Activated naive CD8-positive, alpha-beta T cell treated with anti-CD3 and anti-CD28 coated beads, Interleukin-2, amount 50 U/mL, for 24 hours (primary cell): ENCODE measurements around the gene CEACAM16.

Source experiments
- ATAC-seq: fragments of 150-1000 bp; cut with Tn5 transposase; one replicate; pipeline ENCODE4 v1.10.0; 2021
- DNase-seq: peaks from one replicate; pipeline ENCODE4 v3.0.0; 2021
- H3K27ac Mint-ChIP-seq: one replicate; pipeline ENCODE4 v1.8.0; 2021; ENCODE audit warnings: mild to moderate bottlenecking, mixed read lengths
- H3K27me3 Mint-ChIP-seq: one replicate; pipeline ENCODE4 v1.8.0; 2021; ENCODE audit warnings: mixed read lengths
- H3K36me3 Mint-ChIP-seq: one replicate; pipeline ENCODE4 v1.8.0; 2021; ENCODE audit warnings: low read depth, mixed read lengths
- H3K4me1 Mint-ChIP-seq: one replicate; pipeline ENCODE4 v1.8.0; 2021; ENCODE audit warnings: mixed read lengths
- H3K4me3 Mint-ChIP-seq: one replicate; pipeline ENCODE4 v1.8.0; 2021; ENCODE audit warnings: mild to moderate bottlenecking, moderate library complexity, mixed read lengths
- H3K9me3 Mint-ChIP-seq: one replicate; pipeline ENCODE4 v1.8.0; 2021; ENCODE audit warnings: mixed read lengths

CEACAM16 gene

GRCh38 chr19:44747739-44748425 lies 48.9 kb downstream of the CEACAM16 start:
- peaks cover 4% of the 10 kb centered on the region for H3K27me3 Mint-ChIP-seq
- peaks cover 16% of the 10 kb centered on the region for H3K36me3 Mint-ChIP-seq
- peak overlapping the region; percentile 96 for H3K27ac Mint-ChIP-seq
- ATAC-seq = peak; percentile 30
- DNase-seq = peak; percentile 40
- peaks cover 62% of the 10 kb centered on the region for H3K4me1 Mint-ChIP-seq
- H3K4me3 Mint-ChIP-seq = peak overlapping the region; percentile 96
- no peaks in the 10 kb centered on the region for H3K9me3 Mint-ChIP-seq

GRCh38 chr19:44748426-44749254 lies 49.7 kb downstream of the CEACAM16 start, which contains the start of gene BCL3:
Gene BCL3, plus strand, starts transcription at chr19:44748708. Its CDS starts 83 bp downstream, at chr19:44748791.
- peak within 1 kb of the TSS; percentile 96 for H3K27ac Mint-ChIP-seq
- H3K27me3 Mint-ChIP-seq = peaks cover 6% of the 10 kb centered on the region
- peak within 1 kb of the TSS; percentile 96 for H3K4me3 Mint-ChIP-seq
- H3K4me1 Mint-ChIP-seq = peaks cover 65% of the 10 kb centered on the region
- DNase-seq (peak; percentile 72), ATAC-seq (peak; percentile 31)
- H3K9me3 Mint-ChIP-seq = no peaks in the 10 kb centered on the region
- H3K36me3 Mint-ChIP-seq = peaks cover 17% of the 10 kb centered on the region

- Mint-ChIP-seq H3K4me3 (peak overlapping the region; percentile 79), H3K9me3 (no peaks in the 10 kb centered on the region), H3K27ac (peak overlapping the region; percentile 59), H3K27me3 (peaks cover 6% of the 10 kb centered on the region), H3K36me3 (peaks cover 17% of the 10 kb centered on the region), H3K4me1 (peaks cover 69% of the 10 kb centered on the region)
- DNase-seq = no peak
- ATAC-seq = no peak
These were observed 50.3 kb downstream of the CEACAM16 start for GRCh38 chr19:44749292-44749691.

- Mint-ChIP-seq H3K9me3 (no peaks in the 10 kb centered on the region), H3K4me1 (peaks cover 71% of the 10 kb centered on the region), H3K4me3 (peak overlapping the region; percentile 79)
These were observed 51.0 kb downstream of the CEACAM16 start for GRCh38 chr19:44749994-44750393.

GRCh38 chr19:44752123-44752815 lies 53.3 kb downstream of the CEACAM16 start:
- Mint-ChIP-seq H3K9me3 (no peaks in the 10 kb centered on the region), H3K27me3 (peaks cover 2% of the 10 kb centered on the region), H3K4me1 (peaks cover 66% of the 10 kb centered on the region), H3K36me3 (peaks cover 21% of the 10 kb centered on the region), H3K4me3 (peak overlapping the region; percentile 88), H3K27ac (peak overlapping the region; percentile 93)
- DNase-seq (no peak), ATAC-seq (no peak)

More at GRCh38 chr19:44749994-44750393, 51.0 kb downstream of the CEACAM16 start:
- peaks cover 20% of the 10 kb centered on the region for H3K36me3 Mint-ChIP-seq
- H3K27me3 Mint-ChIP-seq = peaks cover 6% of the 10 kb centered on the region
- ATAC-seq (no peak), DNase-seq (no peak)
- H3K27ac Mint-ChIP-seq = peak overlapping the region; percentile 59

GRCh38 chr19:44752816-44753625 lies 54.1 kb downstream of the CEACAM16 start:
- Mint-ChIP-seq H3K4me3 (peak overlapping the region; percentile 88), H3K27ac (peak overlapping the region; percentile 93), H3K4me1 (peaks cover 61% of the 10 kb centered on the region), H3K36me3 (peaks cover 21% of the 10 kb centered on the region), H3K27me3 (peaks cover 2% of the 10 kb centered on the region), H3K9me3 (no peaks in the 10 kb centered on the region)
- DNase-seq = peak; percentile 96
- peak; percentile 79 for ATAC-seq

GRCh38 chr19:44753626-44753931 lies 54.6 kb downstream of the CEACAM16 start:
- H3K27me3 Mint-ChIP-seq = peaks cover 2% of the 10 kb centered on the region
- no peak for DNase-seq
- no peaks in the 10 kb centered on the region for H3K9me3 Mint-ChIP-seq
- peaks cover 25% of the 10 kb centered on the region for H3K36me3 Mint-ChIP-seq
- ATAC-seq = no peak
- H3K4me3 Mint-ChIP-seq = peak overlapping the region; percentile 88
- H3K4me1 Mint-ChIP-seq = peaks cover 59% of the 10 kb centered on the region
- peak overlapping the region; percentile 93 for H3K27ac Mint-ChIP-seq

- Mint-ChIP-seq H3K27ac (peak overlapping the region; percentile 93), H3K27me3 (peaks cover 2% of the 10 kb centered on the region), H3K4me1 (peaks cover 59% of the 10 kb centered on the region), H3K36me3 (peaks cover 26% of the 10 kb centered on the region), H3K9me3 (no peaks in the 10 kb centered on the region), H3K4me3 (peak overlapping the region; percentile 88)
- ATAC-seq (peak; percentile 25), DNase-seq (peak; percentile 88)
These were observed 55.2 kb downstream of the CEACAM16 start for GRCh38 chr19:44753932-44754749.

GRCh38 chr19:44754750-44755080 lies 55.8 kb downstream of the CEACAM16 start:
- ATAC-seq = no peak
- peaks cover 25% of the 10 kb centered on the region for H3K36me3 Mint-ChIP-seq

GRCh38 chr19:44755219-44755618 lies 56.3 kb downstream of the CEACAM16 start:
- peak overlapping the region; percentile 88 for H3K4me3 Mint-ChIP-seq
- peak overlapping the region; percentile 93 for H3K27ac Mint-ChIP-seq
- no peaks in the 10 kb centered on the region for H3K9me3 Mint-ChIP-seq
- DNase-seq = no peak
- peaks cover 55% of the 10 kb centered on the region for H3K4me1 Mint-ChIP-seq
- ATAC-seq = no peak
- peaks cover 30% of the 10 kb centered on the region for H3K36me3 Mint-ChIP-seq
- H3K27me3 Mint-ChIP-seq = peaks cover 2% of the 10 kb centered on the region

More at GRCh38 chr19:44754750-44755080, 55.8 kb downstream of the CEACAM16 start:
- H3K4me1 Mint-ChIP-seq = peaks cover 55% of the 10 kb centered on the region
- peaks cover 2% of the 10 kb centered on the region for H3K27me3 Mint-ChIP-seq
- H3K4me3 Mint-ChIP-seq = peak overlapping the region; percentile 88
- H3K27ac Mint-ChIP-seq = peak overlapping the region; percentile 93
- no peak for DNase-seq
- H3K9me3 Mint-ChIP-seq = no peaks in the 10 kb centered on the region

GRCh38 chr19:44756089-44756562 lies 57.2 kb downstream of the CEACAM16 start:
- DNase-seq = no peak
- no peak for ATAC-seq

GRCh38 chr19:44757057-44757734 lies 58.2 kb downstream of the CEACAM16 start:
- Mint-ChIP-seq H3K27ac (no peak overlapping the region), H3K36me3 (peaks cover 31% of the 10 kb centered on the region)

More at GRCh38 chr19:44756089-44756562, 57.2 kb downstream of the CEACAM16 start:
- peaks cover 55% of the 10 kb centered on the region for H3K4me1 Mint-ChIP-seq
- no peaks in the 10 kb centered on the region for H3K9me3 Mint-ChIP-seq
- H3K27me3 Mint-ChIP-seq = peaks cover 2% of the 10 kb centered on the region
- H3K36me3 Mint-ChIP-seq = peaks cover 35% of the 10 kb centered on the region
- no peak overlapping the region for H3K4me3 Mint-ChIP-seq
- H3K27ac Mint-ChIP-seq = peak overlapping the region; percentile 52

More at GRCh38 chr19:44757057-44757734, 58.2 kb downstream of the CEACAM16 start:
- Mint-ChIP-seq H3K9me3 (no peaks in the 10 kb centered on the region), H3K4me3 (no peak overlapping the region), H3K27me3 (peaks cover 2% of the 10 kb centered on the region), H3K4me1 (peaks cover 46% of the 10 kb centered on the region)
- ATAC-seq = no peak
- DNase-seq = no peak
